ENCODE measurements around the gene UBTD2. TPM values are rescaled to one million over a fixed set of nuclear protein-coding genes. Genes with fewer than 3 reads are reported as not detected.

The UBTD2 gene
- total RNA-seq, 1 donor from 2014 or later, result 18.8 TPM

GRCh38 chr5:172311026-172311425 lies 27.5 kb upstream of the UBTD2 start:
- Histone ChIP-seq H3K4me1 (no peaks in the 10 kb centered on the region), H3K36me3 (no peaks in the 10 kb centered on the region)
- DNase-seq, result no peak

DNA sequence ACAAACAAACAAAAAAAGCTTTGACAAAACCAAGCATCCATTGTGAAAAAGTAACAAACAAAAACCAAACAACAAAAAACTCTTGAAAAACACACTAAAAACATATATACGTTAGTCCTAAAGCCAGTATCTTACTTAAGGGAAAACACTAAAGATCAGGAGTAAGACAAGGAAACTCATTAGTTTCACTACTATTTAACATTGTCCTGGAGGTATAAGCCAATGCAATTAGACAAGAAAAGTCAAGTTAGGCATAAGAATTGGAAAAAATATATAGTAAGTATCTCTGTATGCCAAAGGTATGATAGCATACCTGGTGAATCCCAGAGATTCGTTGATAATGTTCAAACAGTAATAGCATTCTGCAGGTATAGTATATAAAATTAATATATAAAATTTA lies 21.8 kb upstream of the UBTD2 start:
- Histone ChIP-seq H3K9me3 (no peaks in the 10 kb centered on the region), H3K27ac (no peak overlapping the region), H3K4me3 (no peak overlapping the region), H3K27me3 (no peaks in the 10 kb centered on the region), H3K4me1 (no peaks in the 10 kb centered on the region), H3K36me3 (no peaks in the 10 kb centered on the region)
- ATAC-seq (no peak), DNase-seq (no peak)
- TF ChIP-seq, protein P1, sequence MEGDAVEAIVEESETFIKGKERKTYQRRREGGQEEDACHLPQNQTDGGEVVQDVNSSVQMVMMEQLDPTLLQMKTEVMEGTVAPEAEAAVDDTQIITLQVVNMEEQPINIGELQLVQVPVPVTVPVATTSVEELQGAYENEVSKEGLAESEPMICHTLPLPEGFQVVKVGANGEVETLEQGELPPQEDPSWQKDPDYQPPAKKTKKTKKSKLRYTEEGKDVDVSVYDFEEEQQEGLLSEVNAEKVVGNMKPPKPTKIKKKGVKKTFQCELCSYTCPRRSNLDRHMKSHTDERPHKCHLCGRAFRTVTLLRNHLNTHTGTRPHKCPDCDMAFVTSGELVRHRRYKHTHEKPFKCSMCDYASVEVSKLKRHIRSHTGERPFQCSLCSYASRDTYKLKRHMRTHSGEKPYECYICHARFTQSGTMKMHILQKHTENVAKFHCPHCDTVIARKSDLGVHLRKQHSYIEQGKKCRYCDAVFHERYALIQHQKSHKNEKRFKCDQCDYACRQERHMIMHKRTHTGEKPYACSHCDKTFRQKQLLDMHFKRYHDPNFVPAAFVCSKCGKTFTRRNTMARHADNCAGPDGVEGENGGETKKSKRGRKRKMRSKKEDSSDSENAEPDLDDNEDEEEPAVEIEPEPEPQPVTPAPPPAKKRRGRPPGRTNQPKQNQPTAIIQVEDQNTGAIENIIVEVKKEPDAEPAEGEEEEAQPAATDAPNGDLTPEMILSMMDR (IDR thresholded peaks at IDR 0.05), result no peak
- intact Hi-C loops (cut with DNase I), result no loop called here

More at GRCh38 chr5:172311026-172311425, 27.5 kb upstream of the UBTD2 start:
- Histone ChIP-seq H3K27me3 (no peaks in the 10 kb centered on the region), H3K4me3 (no peak overlapping the region), H3K27ac (no peak overlapping the region), H3K9me3 (no peaks in the 10 kb centered on the region)
- intact Hi-C loops (cut with DNase I), result no loop called here
- TF ChIP-seq, protein P1 (IDR thresholded peaks at IDR 0.05), result no peak
- no peak for ATAC-seq

DNA sequence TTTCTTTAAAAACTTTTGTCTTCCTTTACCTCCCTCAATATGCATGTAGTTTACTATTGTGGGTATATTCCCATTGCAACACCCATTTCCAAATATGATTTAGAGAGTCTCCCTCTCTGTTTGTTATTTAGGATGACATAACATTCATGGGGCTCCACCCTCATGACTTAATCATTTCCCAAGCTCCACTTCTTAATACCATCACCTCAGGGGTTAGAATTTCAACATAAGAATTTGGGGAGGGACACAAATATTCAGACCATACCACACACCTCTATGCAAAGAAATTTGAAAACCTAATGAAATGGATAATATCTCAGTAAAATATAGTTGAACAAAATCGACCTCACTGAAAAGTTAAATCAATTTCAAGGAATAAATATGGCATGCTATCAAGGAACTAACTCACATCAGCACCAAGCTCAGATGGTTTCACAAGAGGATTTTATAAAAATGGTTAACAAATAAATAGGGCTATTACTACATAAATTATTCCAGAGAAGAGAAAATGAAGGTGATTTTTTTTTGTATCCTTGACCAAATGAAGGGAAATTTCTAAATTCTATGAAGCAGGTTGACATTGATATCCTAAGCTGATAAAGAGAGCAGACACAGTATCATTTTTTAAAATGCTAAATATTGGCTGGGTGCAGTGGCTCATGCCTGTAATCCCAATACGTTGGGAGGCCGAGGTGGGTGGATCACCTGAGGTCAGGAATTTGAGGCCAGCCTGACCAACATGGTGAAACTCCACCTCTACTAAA lies 20.2 kb upstream of the UBTD2 start:
- intact Hi-C loops (cut with DNase I), result no loop called here
- no peaks in the 10 kb centered on the region for H3K27me3 ChIP-seq
- no peaks in the 10 kb centered on the region for H3K9me3 ChIP-seq
- H3K27ac ChIP-seq, result no peak overlapping the region
- no peaks in the 10 kb centered on the region for H3K4me1 ChIP-seq
- no peaks in the 10 kb centered on the region for H3K36me3 ChIP-seq
- TF ChIP-seq, protein P1 (IDR thresholded peaks at IDR 0.05), result no peak
- DNase-seq (no peak), ATAC-seq (no peak)
- H3K4me3 ChIP-seq, result no peak overlapping the region

DNA sequence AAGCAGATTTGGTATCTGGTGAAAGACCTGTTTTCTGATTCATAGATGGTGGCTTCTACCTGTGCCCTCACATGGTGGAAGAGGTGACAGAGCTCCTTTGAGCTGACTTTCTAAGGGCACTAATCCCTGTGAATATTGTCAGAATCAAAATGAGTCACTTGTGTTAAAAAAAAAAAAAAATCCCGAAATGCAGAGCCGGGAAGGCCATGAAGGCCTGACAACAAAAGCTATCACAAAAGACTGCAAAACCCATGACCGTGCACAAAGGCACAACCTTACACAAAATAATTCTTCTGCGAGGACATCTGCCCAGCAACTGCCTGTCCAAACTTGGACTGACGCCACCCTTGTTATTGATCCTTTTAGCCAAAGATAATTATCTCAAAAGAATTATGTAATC lies 19.6 kb upstream of the UBTD2 start:
- H3K4me3 ChIP-seq, result no peak overlapping the region
- ATAC-seq (no peak), DNase-seq (no peak)
- H3K27me3 ChIP-seq, result no peaks in the 10 kb centered on the region
- TF ChIP-seq, protein P1 (IDR thresholded peaks at IDR 0.05), result no peak
- H3K9me3 ChIP-seq, result no peaks in the 10 kb centered on the region
- no peaks in the 10 kb centered on the region for H3K4me1 ChIP-seq
- no peaks in the 10 kb centered on the region for H3K36me3 ChIP-seq
- H3K27ac ChIP-seq, result no peak overlapping the region
- intact Hi-C loops (cut with DNase I), result no loop called here

GRCh38 chr5:172302047-172302710 lies 18.6 kb upstream of the UBTD2 start:
- no peak overlapping the region for H3K4me3 ChIP-seq
- H3K27me3 ChIP-seq, result no peaks in the 10 kb centered on the region
- no peaks in the 10 kb centered on the region for H3K9me3 ChIP-seq
- ATAC-seq (no peak), DNase-seq (no peak)
- no peak overlapping the region for H3K27ac ChIP-seq
- intact Hi-C loops (cut with DNase I), result no loop called here
- no peaks in the 10 kb centered on the region for H3K4me1 ChIP-seq
- TF ChIP-seq, protein P1 (IDR thresholded peaks at IDR 0.05), result no peak
- H3K36me3 ChIP-seq, result no peaks in the 10 kb centered on the region

All from upper lobe of right lung (tissue), 1 donor.